ENCODE data around the gene F13A1. TPM values are rescaled to one million over a fixed set of nuclear protein-coding genes. Genes with fewer than 3 reads are reported as not detected.

The F13A1 gene
- total RNA-seq, 1 experiment from 2014 or later: 2.5 TPM

- H3K9me3 ChIP-seq (replicated peaks): no peaks in the 10 kb centered on the region
- DNase-seq: no peak
Observed at GRCh38 chr6:6287415-6287814, 33.0 kb downstream of the F13A1 start.

GRCh38 chr6:6285679-6286078, 34.8 kb downstream of the F13A1 start:
- Histone ChIP-seq H3K4me1 (no peaks in the 10 kb centered on the region), H3K27ac (no peak overlapping the region), H3K9me3 (replicated peaks) (no peaks in the 10 kb centered on the region), H3K36me3 (no peaks in the 10 kb centered on the region), H3K27me3 (no peaks in the 10 kb centered on the region), H3K4me3 (no peak overlapping the region)
- no peak for DNase-seq

More at GRCh38 chr6:6287415-6287814, 33.0 kb downstream of the F13A1 start:
- Histone ChIP-seq H3K27ac (no peak overlapping the region), H3K4me3 (no peak overlapping the region), H3K4me1 (no peaks in the 10 kb centered on the region), H3K36me3 (no peaks in the 10 kb centered on the region), H3K27me3 (no peaks in the 10 kb centered on the region)

GRCh38 chr6:6284221-6284966, 36.1 kb downstream of the F13A1 start:
- Histone ChIP-seq H3K4me3 (no peak overlapping the region), H3K9me3 (replicated peaks) (no peaks in the 10 kb centered on the region), H3K27ac (no peak overlapping the region), H3K4me1 (no peaks in the 10 kb centered on the region), H3K27me3 (no peaks in the 10 kb centered on the region), H3K36me3 (no peaks in the 10 kb centered on the region)
- DNase-seq: peak in 1 of 2 experiments; percentile 2

GRCh38 chr6:6283746-6284145, 36.7 kb downstream of the F13A1 start:
- Histone ChIP-seq H3K27me3 (no peaks in the 10 kb centered on the region), H3K4me3 (no peak overlapping the region), H3K9me3 (replicated peaks) (no peaks in the 10 kb centered on the region), H3K36me3 (no peaks in the 10 kb centered on the region), H3K27ac (no peak overlapping the region), H3K4me1 (no peaks in the 10 kb centered on the region)
- DNase-seq: no peak

GRCh38 chr6:6282716-6283115, 37.7 kb downstream of the F13A1 start:
- no peak overlapping the region for H3K27ac ChIP-seq
- H3K27me3 ChIP-seq: no peaks in the 10 kb centered on the region

GRCh38 chr6:6277413-6277812, 43.0 kb downstream of the F13A1 start:
- no peaks in the 10 kb centered on the region for H3K4me1 ChIP-seq
- H3K36me3 ChIP-seq: no peaks in the 10 kb centered on the region
- H3K27ac ChIP-seq: no peak overlapping the region
- DNase-seq: no peak
- no peaks in the 10 kb centered on the region for H3K9me3 ChIP-seq (replicated peaks)
- H3K27me3 ChIP-seq: no peaks in the 10 kb centered on the region
- H3K4me3 ChIP-seq: no peak overlapping the region

More at GRCh38 chr6:6282716-6283115, 37.7 kb downstream of the F13A1 start:
- Histone ChIP-seq H3K36me3 (no peaks in the 10 kb centered on the region), H3K4me3 (no peak overlapping the region), H3K9me3 (replicated peaks) (no peaks in the 10 kb centered on the region), H3K4me1 (no peaks in the 10 kb centered on the region)
- DNase-seq: no peak

GRCh38 chr6:6270948-6271535, 49.4 kb downstream of the F13A1 start:
- Histone ChIP-seq H3K9me3 (replicated peaks) (no peaks in the 10 kb centered on the region), H3K27me3 (no peaks in the 10 kb centered on the region)

GRCh38 chr6:6260196-6260722, 60.2 kb downstream of the F13A1 start:
- no peak for DNase-seq
- Histone ChIP-seq H3K4me1 (no peaks in the 10 kb centered on the region; the same call in 1 of the 2 replicates), H3K4me3 (no peak overlapping the region), H3K9me3 (replicated peaks) (no peaks in the 10 kb centered on the region), H3K27me3 (no peaks in the 10 kb centered on the region), H3K36me3 (no peaks in the 10 kb centered on the region), H3K27ac (no peak overlapping the region)

More at GRCh38 chr6:6270948-6271535, 49.4 kb downstream of the F13A1 start:
- DNase-seq: no peak
- Histone ChIP-seq H3K27ac (no peak overlapping the region), H3K36me3 (no peaks in the 10 kb centered on the region), H3K4me1 (no peaks in the 10 kb centered on the region), H3K4me3 (no peak overlapping the region)

- Histone ChIP-seq H3K4me1 (peaks cover 4% of the 10 kb centered on the region), H3K27ac (no peak overlapping the region), H3K27me3 (no peaks in the 10 kb centered on the region), H3K36me3 (no peaks in the 10 kb centered on the region), H3K4me3 (no peak overlapping the region), H3K9me3 (replicated peaks) (no peaks in the 10 kb centered on the region)
- DNase-seq: peak in 1 of 2 experiments; percentile 7
Observed at GRCh38 chr6:6256886-6257285, 63.6 kb downstream of the F13A1 start.

GRCh38 chr6:6256259-6256658, 64.2 kb downstream of the F13A1 start:
- Histone ChIP-seq H3K9me3 (replicated peaks) (no peaks in the 10 kb centered on the region), H3K4me1 (peaks cover 10% of the 10 kb centered on the region), H3K27ac (no peak overlapping the region), H3K4me3 (no peak overlapping the region), H3K36me3 (no peaks in the 10 kb centered on the region), H3K27me3 (no peaks in the 10 kb centered on the region)
- no peak for DNase-seq

GRCh38 chr6:6251555-6252280, 68.7 kb downstream of the F13A1 start:
- Histone ChIP-seq H3K36me3 (no peaks in the 10 kb centered on the region), H3K4me3 (no peak overlapping the region), H3K27me3 (no peaks in the 10 kb centered on the region), H3K9me3 (replicated peaks) (no peaks in the 10 kb centered on the region), H3K27ac (peak overlapping the region; percentile 63), H3K4me1 (peaks cover 18% of the 10 kb centered on the region)
- DNase-seq: peak in 1 of 2 experiments; percentile 53

- no peaks in the 10 kb centered on the region for H3K9me3 ChIP-seq (replicated peaks)
- H3K4me1 ChIP-seq: peaks cover 20% of the 10 kb centered on the region
- H3K36me3 ChIP-seq: no peaks in the 10 kb centered on the region
- no peak overlapping the region for H3K27ac ChIP-seq
- H3K4me3 ChIP-seq: no peak overlapping the region
- DNase-seq: no peak
- H3K27me3 ChIP-seq: no peaks in the 10 kb centered on the region
Observed at GRCh38 chr6:6248651-6249050, 71.8 kb downstream of the F13A1 start.

GRCh38 chr6:6246544-6246943, 73.9 kb downstream of the F13A1 start:
- no peaks in the 10 kb centered on the region for H3K27me3 ChIP-seq
- no peak overlapping the region for H3K27ac ChIP-seq
- no peak overlapping the region for H3K4me3 ChIP-seq
- peak in 1 of 2 experiments; percentile 7 for DNase-seq
- H3K9me3 ChIP-seq (replicated peaks): no peaks in the 10 kb centered on the region
- H3K4me1 ChIP-seq: peaks cover 13% of the 10 kb centered on the region
- H3K36me3 ChIP-seq: no peaks in the 10 kb centered on the region

GRCh38 chr6:6244624-6245023, 75.8 kb downstream of the F13A1 start:
- no peak overlapping the region for H3K27ac ChIP-seq
- H3K9me3 ChIP-seq (replicated peaks): no peaks in the 10 kb centered on the region
- H3K4me1 ChIP-seq: peaks cover 4% of the 10 kb centered on the region; the same call in 1 of the 2 replicates
- DNase-seq: no peak
- no peak overlapping the region for H3K4me3 ChIP-seq
- no peaks in the 10 kb centered on the region for H3K27me3 ChIP-seq
- no peaks in the 10 kb centered on the region for H3K36me3 ChIP-seq

GRCh38 chr6:6243846-6244245, 76.6 kb downstream of the F13A1 start:
- Histone ChIP-seq H3K4me1 (peaks cover 4% of the 10 kb centered on the region; the same call in 1 of the 2 replicates), H3K9me3 (replicated peaks) (no peaks in the 10 kb centered on the region), H3K36me3 (no peaks in the 10 kb centered on the region), H3K27me3 (no peaks in the 10 kb centered on the region), H3K27ac (no peak overlapping the region), H3K4me3 (no peak overlapping the region)
- no peak for DNase-seq
